Ishikawa (cell line): ENCODE results near the gene USP17L17.
"Not testable (repeated sequence)": the region's sequence is repeated elsewhere in the genome, so short reads cannot be mapped to it uniquely, and the experiment has no call there.

Source experiments
- CEBPB ChIP-seq: IDR thresholded peaks from 2 replicates; pipeline ENCODE4 v1.6.1; 2012
- CREB1 ChIP-seq: IDR thresholded peaks from 2 replicates; pipeline ENCODE4 v1.6.1; 2012; ENCODE audit warnings: low read depth
- EGR1 ChIP-seq: IDR thresholded peaks from 2 replicates; pipeline ENCODE4 v1.6.1; 2012
- EP300 ChIP-seq: IDR thresholded peaks from 2 replicates; pipeline ENCODE4 v1.6.1; 2012; ENCODE audit warnings: borderline replicate concordance
- MAX ChIP-seq: IDR thresholded peaks from 2 replicates; pipeline ENCODE4 v1.6.1; 2012
- RAD21 ChIP-seq: IDR thresholded peaks from 2 replicates; pipeline ENCODE4 v1.6.1; 2012; ENCODE audit warnings: low read depth
- TAF1 ChIP-seq: IDR thresholded peaks from 2 replicates; pipeline ENCODE4 v1.6.1; 2012; ENCODE audit warnings: low read depth, mild to moderate bottlenecking
- USF1 ChIP-seq: IDR thresholded peaks from 2 replicates; pipeline ENCODE4 v1.6.1; 2012
- YY1 ChIP-seq: IDR thresholded peaks from 2 replicates; pipeline ENCODE4 v1.6.1; 2012; ENCODE audit warnings: low read depth
- ZBTB7A ChIP-seq: IDR thresholded peaks from 2 replicates; pipeline ENCODE4 v1.6.1; 2012; ENCODE audit warnings: low read depth

GRCh38 chr4:9234085-9234484 lies 9.6 kb upstream of the USP17L17 start, which contains the start of gene USP17L15:
- not testable (repeated sequence) for TF ChIP-seq MAX, RAD21, CEBPB, EP300, EGR1, YY1, TAF1, USF1, ZBTB7A, CREB1
